Activated CD4-positive, alpha-beta T cell treated with anti-CD3 and anti-CD28 coated beads, Interleukin-2, amount 10 ng/mL, durations not matched to agents 7 days and 5 days (primary cell): Measurements from ENCODE around the gene EFNB2. TPM values are rescaled to one million over a fixed set of nuclear protein-coding genes. Genes with fewer than 3 reads are reported as not detected.

Source experiments
- CTCF ChIA-PET: fragments of 350-600 bp; sonication (Branson Sonifier 250); formaldehyde crosslinking; loops from one replicate; lab custom pipeline; 2021; ENCODE audit warnings: antibody characterized with exemption; lab: Charles Lee
- POLR2A ChIA-PET: fragments of 350-600 bp; sonication (Branson Sonifier 250); formaldehyde crosslinking; loops from one replicate; lab custom pipeline; 2021; ENCODE audit warnings: antibody characterized with exemption; lab: Charles Lee
- DNase-seq: peaks from one replicate; pipeline ENCODE4 v3.0.0-alpha.2; 2020
- H3K27ac Mint-ChIP-seq: one replicate; pipeline ENCODE4 v1.8.0; 2021; ENCODE audit warnings: mild to moderate bottlenecking, moderate library complexity, mixed read lengths
- H3K27me3 Mint-ChIP-seq: one replicate; pipeline ENCODE4 v1.8.0; 2021; ENCODE audit warnings: mixed read lengths
- H3K36me3 Mint-ChIP-seq: one replicate; pipeline ENCODE4 v1.8.0; 2021; ENCODE audit warnings: low read depth, mixed read lengths
- H3K4me1 Mint-ChIP-seq: one replicate; pipeline ENCODE4 v1.8.0; 2021; ENCODE audit warnings: mixed read lengths
- H3K4me3 Mint-ChIP-seq: one replicate; pipeline ENCODE4 v1.8.0; 2021; ENCODE audit warnings: mild to moderate bottlenecking, moderate library complexity, mixed read lengths
- H3K9me3 Mint-ChIP-seq: one replicate; pipeline ENCODE4 v1.8.0; 2021; ENCODE audit warnings: mixed read lengths
- total RNA-seq, 2 experiments: library from RNA; stranded (reverse); gene quantifications; one replicate each; pipeline ENCODE4 v1.2.3, GENCODE V29; 2021

Gene EFNB2
- total RNA-seq, 2 experiments from 2014 or later, result 0.04 to 0.10 TPM

GRCh38 chr13:106499896-106500295 is 35.6 kb downstream of the EFNB2 start:
- ChIA-PET POLR2A (no interaction called here), CTCF (no interaction called here)
- peaks cover 46% of the 10 kb centered on the region for H3K27me3 Mint-ChIP-seq
- no peak overlapping the region for H3K4me3 Mint-ChIP-seq
- H3K9me3 Mint-ChIP-seq, result no peaks in the 10 kb centered on the region
- H3K4me1 Mint-ChIP-seq, result peaks cover 4% of the 10 kb centered on the region
- DNase-seq, result no peak
- H3K36me3 Mint-ChIP-seq, result no peaks in the 10 kb centered on the region
- H3K27ac Mint-ChIP-seq, result no peak overlapping the region

- no peak for DNase-seq
- H3K27ac Mint-ChIP-seq, result no peak overlapping the region
- H3K36me3 Mint-ChIP-seq, result no peaks in the 10 kb centered on the region
- no peaks in the 10 kb centered on the region for H3K9me3 Mint-ChIP-seq
- peaks cover 4% of the 10 kb centered on the region for H3K4me1 Mint-ChIP-seq
- CTCF ChIA-PET, result no interaction called here
- peaks cover 51% of the 10 kb centered on the region for H3K27me3 Mint-ChIP-seq
- POLR2A ChIA-PET, result no interaction called here
- no peak overlapping the region for H3K4me3 Mint-ChIP-seq
Measured at GRCh38 chr13:106499113-106499512, 36.3 kb downstream of the EFNB2 start.

- Mint-ChIP-seq H3K27me3 (peaks cover 55% of the 10 kb centered on the region), H3K4me3 (no peak overlapping the region), H3K4me1 (peaks cover 9% of the 10 kb centered on the region), H3K27ac (no peak overlapping the region), H3K36me3 (no peaks in the 10 kb centered on the region), H3K9me3 (no peaks in the 10 kb centered on the region)
- CTCF ChIA-PET, result interaction anchor here (0.6 kb wide), 1 partner anchor 45 kb away, joined by 3 read pairs; no protein-coding TSS in a partner anchor
- POLR2A ChIA-PET, result no interaction called here
- DNase-seq, result no peak
Measured at GRCh38 chr13:106498571-106498970, 36.9 kb downstream of the EFNB2 start.

- no peak overlapping the region for H3K4me3 Mint-ChIP-seq
- no peaks in the 10 kb centered on the region for H3K36me3 Mint-ChIP-seq
- no peak for DNase-seq
- POLR2A ChIA-PET, result no interaction called here
- CTCF ChIA-PET, result interaction anchor here (0.6 kb wide), 1 partner anchor 46 kb away, joined by 3 read pairs; no protein-coding TSS in a partner anchor
- H3K27me3 Mint-ChIP-seq, result peaks cover 57% of the 10 kb centered on the region
- no peaks in the 10 kb centered on the region for H3K9me3 Mint-ChIP-seq
- no peak overlapping the region for H3K27ac Mint-ChIP-seq
- H3K4me1 Mint-ChIP-seq, result peaks cover 13% of the 10 kb centered on the region
Measured at GRCh38 chr13:106498158-106498557, 37.3 kb downstream of the EFNB2 start.

- DNase-seq, result no peak
- no peak overlapping the region for H3K4me3 Mint-ChIP-seq
- H3K9me3 Mint-ChIP-seq, result no peaks in the 10 kb centered on the region
- H3K27me3 Mint-ChIP-seq, result peaks cover 61% of the 10 kb centered on the region
- no peaks in the 10 kb centered on the region for H3K36me3 Mint-ChIP-seq
- H3K4me1 Mint-ChIP-seq, result peaks cover 18% of the 10 kb centered on the region
- ChIA-PET CTCF (no interaction called here), POLR2A (no interaction called here)
- H3K27ac Mint-ChIP-seq, result no peak overlapping the region
Measured at GRCh38 chr13:106497079-106497478, 38.4 kb downstream of the EFNB2 start.

GRCh38 chr13:106496072-106496997 is 39.1 kb downstream of the EFNB2 start:
- ChIA-PET POLR2A (no interaction called here), CTCF (no interaction called here)
- H3K27me3 Mint-ChIP-seq, result peaks cover 69% of the 10 kb centered on the region

GRCh38 chr13:106494936-106495335 is 40.5 kb downstream of the EFNB2 start:
- peaks cover 72% of the 10 kb centered on the region for H3K27me3 Mint-ChIP-seq
- H3K4me3 Mint-ChIP-seq, result no peak overlapping the region
- ChIA-PET CTCF (interaction anchor here (1.1 kb wide), 1 partner anchor 9 kb away, joined by 3 read pairs; no protein-coding TSS in a partner anchor), POLR2A (interaction anchor here (1.0 kb wide), 1 partner anchor 9 kb away, joined by 3 read pairs; no protein-coding TSS in a partner anchor)
- no peak overlapping the region for H3K27ac Mint-ChIP-seq
- no peaks in the 10 kb centered on the region for H3K9me3 Mint-ChIP-seq
- no peaks in the 10 kb centered on the region for H3K36me3 Mint-ChIP-seq
- H3K4me1 Mint-ChIP-seq, result peaks cover 29% of the 10 kb centered on the region
- DNase-seq, result no peak

More at GRCh38 chr13:106496072-106496997, 39.1 kb downstream of the EFNB2 start:
- H3K36me3 Mint-ChIP-seq, result no peaks in the 10 kb centered on the region
- H3K27ac Mint-ChIP-seq, result no peak overlapping the region
- no peak overlapping the region for H3K4me3 Mint-ChIP-seq
- H3K9me3 Mint-ChIP-seq, result no peaks in the 10 kb centered on the region
- H3K4me1 Mint-ChIP-seq, result peaks cover 24% of the 10 kb centered on the region
- DNase-seq, result no peak

- H3K4me3 Mint-ChIP-seq, result no peak overlapping the region
- CTCF ChIA-PET, result interaction anchor here (1.0 to 1.1 kb wide), 2 partner anchors 9 to 10 kb away, joined by 3 to 4 read pairs; no protein-coding TSS in a partner anchor
- DNase-seq, result no peak
- peaks cover 27% of the 10 kb centered on the region for H3K4me1 Mint-ChIP-seq
- H3K27ac Mint-ChIP-seq, result no peak overlapping the region
- POLR2A ChIA-PET, result interaction anchor here (1.0 kb wide), 1 partner anchor 10 kb away, joined by 3 read pairs; no protein-coding TSS in a partner anchor
- no peaks in the 10 kb centered on the region for H3K9me3 Mint-ChIP-seq
- H3K27me3 Mint-ChIP-seq, result peaks cover 68% of the 10 kb centered on the region
- H3K36me3 Mint-ChIP-seq, result no peaks in the 10 kb centered on the region
Measured at GRCh38 chr13:106494506-106494905, 41.0 kb downstream of the EFNB2 start.

- H3K27ac Mint-ChIP-seq, result no peak overlapping the region
- peaks cover 66% of the 10 kb centered on the region for H3K27me3 Mint-ChIP-seq
- H3K4me1 Mint-ChIP-seq, result peaks cover 27% of the 10 kb centered on the region
- CTCF ChIA-PET, result interaction anchor here (1.0 to 1.4 kb wide), 3 partner anchors 9 to 11 kb away, joined by 3 to 4 read pairs (median 3); no protein-coding TSS in a partner anchor
- no peaks in the 10 kb centered on the region for H3K36me3 Mint-ChIP-seq
- POLR2A ChIA-PET, result interaction anchor here (1.0 kb wide), 1 partner anchor 10 kb away, joined by 3 read pairs; no protein-coding TSS in a partner anchor
- no peak overlapping the region for H3K4me3 Mint-ChIP-seq
- DNase-seq, result peak; percentile 12
- no peaks in the 10 kb centered on the region for H3K9me3 Mint-ChIP-seq
Measured at GRCh38 chr13:106493533-106494220, 41.8 kb downstream of the EFNB2 start.

GRCh38 chr13:106492588-106493475 is 42.6 kb downstream of the EFNB2 start:
- Mint-ChIP-seq H3K4me3 (no peak overlapping the region), H3K36me3 (no peaks in the 10 kb centered on the region), H3K27ac (no peak overlapping the region), H3K9me3 (no peaks in the 10 kb centered on the region), H3K4me1 (peaks cover 27% of the 10 kb centered on the region), H3K27me3 (peaks cover 60% of the 10 kb centered on the region)
- DNase-seq, result no peak
- CTCF ChIA-PET, result interaction anchor here (1.4 kb wide), 1 partner anchor 12 kb away, joined by 3 read pairs; no protein-coding TSS in a partner anchor
- POLR2A ChIA-PET, result no interaction called here

GRCh38 chr13:106491928-106492587 is 43.4 kb downstream of the EFNB2 start:
- no peak for DNase-seq
- POLR2A ChIA-PET, result no interaction called here
- Mint-ChIP-seq H3K36me3 (no peaks in the 10 kb centered on the region), H3K4me3 (no peak overlapping the region), H3K4me1 (peaks cover 27% of the 10 kb centered on the region), H3K9me3 (no peaks in the 10 kb centered on the region), H3K27me3 (peaks cover 56% of the 10 kb centered on the region), H3K27ac (no peak overlapping the region)
- CTCF ChIA-PET, result no interaction called here
